HG03175 (cell line): ENCODE data around the gene WBP2.
"Not testable (repeated sequence)": the region's sequence is repeated elsewhere in the genome, so short reads cannot be mapped to it uniquely, and the experiment has no call there.

Source experiments
- ATAC-seq: cut with Tn5 transposase; IDR thresholded peaks from one replicate; pipeline ENCODE4 v1.9.1; 2021; ENCODE audit warnings: mild to moderate bottlenecking, moderate library complexity; ENCODE audit not compliant: unreplicated experiment

The WBP2 gene

DNA sequence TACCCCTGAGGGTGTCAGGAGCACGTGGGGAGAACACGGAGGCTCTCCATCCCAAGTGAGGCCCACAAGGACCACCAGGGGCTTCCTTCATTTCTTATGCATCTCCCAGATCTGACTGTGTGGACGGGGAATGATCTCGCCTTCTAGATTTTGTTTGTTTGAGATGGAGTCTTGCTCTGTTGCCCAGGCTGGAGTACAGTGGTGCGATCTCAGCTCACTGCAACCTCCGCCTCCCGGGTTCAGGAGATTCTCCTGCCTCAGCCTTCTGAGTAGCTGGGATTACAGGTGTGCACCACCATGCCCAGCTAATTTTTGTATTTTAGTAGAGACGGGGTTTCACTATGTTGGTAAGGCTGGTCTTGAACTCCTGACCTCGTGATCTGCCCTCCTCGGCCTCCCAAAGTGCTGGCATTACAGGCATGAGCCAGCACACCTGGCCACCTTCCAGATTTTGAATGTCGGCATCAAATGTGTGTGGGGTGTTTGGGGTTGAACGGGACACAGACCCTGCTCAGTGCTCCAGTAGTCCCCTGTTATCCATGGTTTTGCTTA lies 13.7 kb upstream of the WBP2 start:
- not testable (repeated sequence) for ATAC-seq

DNA sequence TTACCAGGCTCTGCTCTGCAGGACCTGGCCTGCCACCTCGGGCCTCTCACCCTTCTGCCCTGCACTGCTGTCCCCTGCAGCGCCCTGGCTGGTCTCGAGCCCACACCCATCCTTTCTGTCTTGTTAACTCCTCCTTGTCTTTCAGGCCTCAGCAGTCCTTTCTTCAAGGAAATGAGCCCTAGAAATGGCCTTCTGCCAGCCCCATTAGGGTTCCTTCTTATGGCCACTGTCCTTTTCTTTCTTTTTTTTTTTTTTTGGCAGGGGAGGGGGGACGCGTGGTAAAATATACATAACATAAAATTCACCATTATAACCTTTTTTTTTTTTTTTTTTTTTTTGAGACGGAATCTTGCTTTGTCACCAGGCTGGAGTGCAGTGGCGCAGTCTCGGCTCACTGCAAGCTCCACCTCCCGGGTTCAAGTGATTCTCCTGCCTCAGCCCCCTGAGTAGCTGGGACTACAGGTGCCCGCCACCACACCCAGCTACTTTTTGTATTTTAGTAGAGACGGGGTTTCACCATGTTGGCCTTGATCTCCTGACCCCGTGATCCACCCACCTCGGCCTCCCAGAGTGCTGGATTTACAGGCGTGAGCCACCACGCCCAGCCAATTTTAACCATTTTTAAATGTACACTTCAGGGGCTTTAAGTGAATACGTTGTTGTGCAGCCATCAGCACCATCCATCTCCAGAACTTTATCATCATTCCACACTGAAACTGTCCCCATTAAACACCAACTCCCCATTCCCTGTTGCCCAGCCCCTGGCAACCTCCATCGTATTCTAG lies 10.5 kb upstream of the WBP2 start:
- not testable (repeated sequence) for ATAC-seq

DNA sequence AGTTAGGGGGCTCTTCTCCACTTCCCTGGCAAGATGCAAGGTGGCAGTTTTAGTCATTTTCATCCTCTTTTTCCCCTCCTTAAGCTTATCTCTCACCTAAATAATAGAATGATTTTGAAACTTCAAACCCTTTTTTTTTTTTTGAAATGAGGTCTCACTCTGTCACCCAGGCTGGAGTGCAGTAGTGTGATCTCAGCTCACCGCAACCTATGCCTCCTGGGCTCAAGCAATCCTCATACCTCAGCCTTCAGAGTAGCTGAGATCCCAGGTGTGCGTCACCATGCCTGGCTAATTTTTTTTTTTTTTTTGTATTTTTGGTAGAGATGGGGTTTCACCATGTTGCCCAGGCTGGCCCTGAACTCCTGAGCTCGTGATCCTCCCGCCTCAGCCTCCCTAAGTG lies 9.8 kb upstream of the WBP2 start:
- peak; percentile 17 for ATAC-seq

DNA sequence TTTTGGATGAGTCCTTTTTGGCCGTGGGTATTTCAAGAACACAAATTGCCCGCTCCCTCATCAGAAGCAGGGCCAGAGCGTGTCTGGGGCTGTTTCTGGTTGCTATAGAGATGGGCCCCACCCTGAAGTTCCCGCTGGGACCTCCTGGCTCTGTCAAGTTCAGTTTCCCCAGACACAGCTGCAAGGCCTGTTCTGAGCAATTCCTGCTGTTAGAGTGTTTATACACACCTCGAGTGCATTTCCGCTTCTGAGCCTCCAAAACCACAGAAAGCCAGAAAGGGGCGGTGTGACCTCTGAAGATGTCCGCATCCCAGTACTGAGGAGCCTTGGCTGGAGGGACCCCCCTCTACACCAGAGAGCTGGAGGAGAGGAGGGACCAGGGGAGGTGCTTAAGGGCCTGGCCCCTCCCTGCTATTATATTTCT lies 9.3 kb upstream of the WBP2 start:
- peak; percentile 85 for ATAC-seq

DNA sequence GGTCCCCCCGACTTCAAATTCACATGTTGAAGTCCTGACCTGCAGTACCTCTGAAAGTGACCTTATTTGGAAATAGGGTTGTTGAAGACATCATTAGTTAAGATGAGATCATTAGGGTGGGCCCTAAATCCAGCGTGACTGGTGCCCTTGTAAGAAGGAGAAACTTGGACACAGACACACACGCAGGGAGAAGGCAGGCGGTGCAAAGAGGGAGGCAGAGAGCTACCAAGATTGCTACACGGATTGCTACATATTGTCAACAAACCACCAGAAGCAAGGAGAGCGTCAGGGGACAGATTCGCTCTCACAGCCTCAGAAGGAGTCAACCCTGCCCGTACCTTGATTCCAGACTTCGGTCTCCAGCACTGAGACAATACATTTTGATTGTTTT lies 6.8 kb upstream of the WBP2 start:
- no peak for ATAC-seq

DNA sequence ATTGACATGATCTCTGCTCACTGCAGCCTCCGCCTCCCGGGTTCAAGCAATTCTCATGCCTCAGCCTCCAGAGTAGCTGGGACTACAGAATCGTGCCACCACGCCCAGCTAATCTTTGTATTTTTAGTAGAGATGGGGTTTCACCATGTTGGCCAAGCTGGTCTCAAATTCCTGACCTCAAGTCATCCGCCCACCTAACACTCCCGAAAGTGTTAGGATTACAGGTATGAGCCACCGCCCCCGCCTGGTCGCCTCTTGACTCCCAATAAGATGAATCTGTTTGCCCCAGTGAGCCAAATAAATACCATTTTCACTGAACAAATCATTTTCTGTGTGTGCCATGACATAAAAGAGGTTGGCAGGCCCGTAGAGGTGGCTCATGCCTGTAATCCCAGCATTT lies 4.2 kb upstream of the WBP2 start:
- ATAC-seq: not testable (repeated sequence)

DNA sequence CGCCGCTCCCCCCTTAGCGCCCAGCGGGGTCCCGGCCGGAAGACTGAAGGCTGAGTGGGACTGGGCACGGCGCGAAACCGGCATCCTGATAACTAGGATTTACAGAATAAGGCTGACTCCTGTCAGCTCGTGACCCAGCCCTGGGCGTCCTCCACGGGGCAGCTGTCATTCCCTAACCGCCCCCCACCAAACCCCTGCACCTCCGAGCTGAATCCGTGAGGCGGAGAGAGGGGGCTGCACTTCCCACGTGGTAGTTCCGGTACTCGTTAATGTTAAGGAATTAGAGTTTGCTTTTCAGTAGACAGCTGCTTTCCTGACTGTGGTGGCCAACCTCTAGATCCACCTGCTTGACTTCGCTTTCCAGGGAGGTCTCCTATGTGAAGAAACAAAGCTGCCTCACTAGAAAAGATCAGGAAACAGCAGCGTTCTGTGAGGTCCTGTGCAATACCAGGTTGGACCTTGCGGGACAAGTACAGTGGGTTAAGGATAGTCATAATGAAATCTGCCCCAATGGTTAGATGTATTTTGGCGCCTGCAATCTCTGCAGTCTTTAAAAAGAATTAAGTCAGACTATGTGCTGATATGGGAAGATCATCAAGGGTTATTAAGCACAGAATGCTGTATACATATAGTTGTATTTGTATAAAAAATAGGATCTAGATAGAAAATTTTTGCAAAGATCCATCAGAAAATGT lies 1.1 kb upstream of the WBP2 start:
- ATAC-seq: no peak

DNA sequence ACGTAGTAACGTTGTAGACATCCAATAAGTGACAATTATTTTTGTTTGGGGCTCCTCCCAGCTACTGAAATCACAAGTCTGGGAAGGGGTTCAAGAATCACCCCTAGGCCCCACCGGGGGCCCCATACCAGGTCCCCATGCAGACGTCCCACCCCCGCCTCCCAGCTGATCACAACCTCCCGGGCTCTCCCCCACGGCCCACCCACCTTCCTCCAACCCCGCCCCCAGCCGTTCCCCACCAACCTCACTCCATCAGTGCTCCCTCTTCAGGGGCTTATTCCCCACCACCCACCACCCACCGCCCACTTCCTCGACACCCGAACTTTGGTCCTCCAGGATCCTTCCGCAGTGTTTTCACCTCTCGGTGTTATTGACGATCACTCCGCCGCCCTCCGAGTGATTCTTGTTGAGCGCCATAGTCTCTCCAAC lies 240 bp downstream of the WBP2 start:
- ATAC-seq: no peak

DNA sequence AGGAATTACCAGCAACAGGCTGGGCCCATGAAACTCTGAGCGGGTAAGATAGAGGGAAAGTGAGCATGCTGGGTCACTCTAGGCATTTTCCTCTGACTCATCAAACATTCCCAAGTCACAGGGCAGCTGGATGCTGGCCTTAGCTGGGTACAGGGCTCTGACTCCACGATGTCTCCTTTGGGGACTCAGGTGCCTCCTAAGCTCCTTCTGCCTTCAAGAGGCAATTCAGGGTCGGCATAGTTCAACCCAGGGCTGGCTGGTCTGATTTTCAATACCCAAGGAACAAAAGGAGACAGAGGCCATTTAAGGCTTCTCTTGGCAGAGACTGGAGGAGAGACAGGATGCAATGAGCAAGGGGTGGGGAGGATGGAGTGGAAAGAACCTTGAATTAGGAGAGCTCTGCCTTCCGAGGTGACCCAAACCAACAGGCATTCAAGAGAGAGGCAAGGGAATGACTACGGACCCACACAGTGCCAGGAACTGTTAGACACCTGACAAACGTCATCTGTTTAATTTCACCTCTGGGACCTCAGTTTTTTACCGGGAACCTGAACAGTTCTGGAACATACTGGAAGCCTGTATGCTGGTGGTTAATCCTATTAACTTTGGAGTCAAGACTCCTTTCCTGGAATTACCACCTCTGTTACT lies 910 bp downstream of the WBP2 start:
- no peak for ATAC-seq

DNA sequence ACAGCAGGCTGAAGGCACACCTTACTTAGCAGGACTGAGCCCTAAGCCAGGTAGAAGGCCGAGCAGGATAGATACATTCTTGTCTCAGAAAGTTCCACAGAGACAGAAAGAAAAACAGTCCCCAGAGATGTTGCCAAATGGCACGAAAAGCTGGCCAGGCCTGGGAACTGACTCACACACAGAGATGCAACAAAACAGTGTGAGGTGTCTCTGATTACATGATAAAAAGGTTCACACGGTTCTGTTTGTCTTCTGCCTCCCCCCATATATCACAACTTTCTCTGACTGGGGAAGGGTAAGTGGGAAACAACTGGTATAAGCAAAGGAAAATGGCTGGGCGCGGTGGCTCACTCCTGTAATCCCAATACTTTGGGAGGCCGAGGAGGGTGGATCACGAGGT lies 1.7 kb downstream of the WBP2 start:
- no peak for ATAC-seq

DNA sequence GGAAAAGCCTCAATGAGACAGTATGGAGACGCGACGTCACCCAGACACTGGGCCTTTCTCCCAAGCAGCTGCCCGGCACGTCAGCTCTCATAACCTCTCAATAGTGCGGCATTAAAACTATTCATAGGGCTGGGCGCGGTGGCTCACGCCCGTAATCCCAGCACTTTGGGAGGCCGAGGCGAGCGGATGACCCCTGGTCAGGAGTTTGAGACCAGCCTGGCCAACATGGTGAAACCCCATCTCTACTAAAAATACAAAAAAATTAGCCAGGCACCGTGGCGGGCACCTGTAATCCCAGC lies 3.5 kb downstream of the WBP2 start:
- not testable (repeated sequence) for ATAC-seq

DNA sequence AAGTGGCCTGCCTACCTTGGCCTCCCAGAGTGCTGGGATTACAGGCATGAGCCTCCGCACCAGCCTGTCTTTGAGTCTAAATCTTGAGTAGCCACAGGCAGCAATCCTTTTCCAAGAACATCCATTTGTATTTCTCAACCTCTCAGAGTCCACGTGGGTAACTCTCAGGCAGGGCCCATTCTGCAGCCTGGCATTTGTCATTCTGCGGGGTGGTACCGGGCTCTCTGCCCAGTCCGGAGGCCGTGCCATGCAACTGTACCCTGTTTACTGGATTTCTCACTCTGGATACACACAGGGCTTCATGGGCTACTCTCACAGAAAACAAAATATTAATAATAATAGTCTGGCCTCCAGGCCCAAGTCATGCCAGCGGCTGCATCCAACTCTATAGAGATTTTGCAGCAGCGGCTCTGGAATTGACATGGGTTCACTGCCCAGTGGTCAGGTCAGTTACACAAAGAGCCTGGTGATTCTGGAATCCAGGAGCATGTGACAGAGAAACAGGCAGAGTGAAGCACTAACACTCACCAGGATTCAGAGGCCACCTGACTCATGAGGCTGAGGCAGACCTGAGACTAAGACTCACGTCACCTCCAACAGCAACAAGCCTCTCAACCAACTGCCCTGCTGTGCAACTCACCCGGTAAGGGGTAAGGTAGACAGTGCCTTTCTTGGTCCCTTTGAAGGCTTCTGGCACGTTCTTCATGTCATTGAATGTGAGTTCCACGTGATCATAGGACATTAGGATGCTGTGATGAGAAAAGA lies 4.0 kb downstream of the WBP2 start:
- no peak for ATAC-seq

DNA sequence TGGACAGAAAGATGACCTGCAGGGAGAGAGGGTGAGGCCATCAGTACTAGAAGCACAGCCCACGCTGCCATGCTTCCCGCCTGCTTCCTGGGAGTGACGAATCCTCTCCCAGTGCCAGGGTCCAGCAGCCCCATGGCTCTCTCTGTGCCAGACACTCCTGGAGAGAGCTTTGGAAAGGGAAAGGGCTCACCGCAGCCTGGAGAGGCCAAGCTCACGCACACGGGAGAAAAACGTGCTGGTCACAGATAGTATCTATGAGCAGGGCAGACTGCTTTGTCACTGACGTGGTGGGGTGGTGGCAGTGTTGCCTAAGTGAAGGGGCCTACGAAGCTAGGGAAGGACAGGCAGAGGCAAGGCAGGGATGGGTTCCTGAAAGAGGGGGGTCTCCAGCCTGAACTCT lies 5.4 kb downstream of the WBP2 start:
- ATAC-seq: no peak

DNA sequence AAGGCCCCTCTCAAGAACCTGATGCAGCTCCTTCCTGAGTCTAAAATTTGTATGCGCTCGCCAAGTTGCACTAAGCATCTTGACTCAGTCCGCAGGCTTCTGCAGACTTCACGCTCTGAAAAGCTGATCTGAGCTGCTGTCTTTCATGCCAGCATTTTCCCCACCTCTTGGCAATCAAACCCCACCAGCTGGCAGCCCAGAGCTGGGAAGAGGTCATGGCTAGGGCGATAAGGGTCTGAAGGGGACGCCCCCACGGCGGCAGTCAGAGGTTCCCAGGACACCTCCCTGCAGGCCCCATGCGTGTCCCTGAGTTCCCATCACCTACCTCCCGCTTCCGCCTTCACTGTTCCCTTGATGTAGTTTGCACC lies 5.9 kb downstream of the WBP2 start:
- no peak for ATAC-seq

DNA sequence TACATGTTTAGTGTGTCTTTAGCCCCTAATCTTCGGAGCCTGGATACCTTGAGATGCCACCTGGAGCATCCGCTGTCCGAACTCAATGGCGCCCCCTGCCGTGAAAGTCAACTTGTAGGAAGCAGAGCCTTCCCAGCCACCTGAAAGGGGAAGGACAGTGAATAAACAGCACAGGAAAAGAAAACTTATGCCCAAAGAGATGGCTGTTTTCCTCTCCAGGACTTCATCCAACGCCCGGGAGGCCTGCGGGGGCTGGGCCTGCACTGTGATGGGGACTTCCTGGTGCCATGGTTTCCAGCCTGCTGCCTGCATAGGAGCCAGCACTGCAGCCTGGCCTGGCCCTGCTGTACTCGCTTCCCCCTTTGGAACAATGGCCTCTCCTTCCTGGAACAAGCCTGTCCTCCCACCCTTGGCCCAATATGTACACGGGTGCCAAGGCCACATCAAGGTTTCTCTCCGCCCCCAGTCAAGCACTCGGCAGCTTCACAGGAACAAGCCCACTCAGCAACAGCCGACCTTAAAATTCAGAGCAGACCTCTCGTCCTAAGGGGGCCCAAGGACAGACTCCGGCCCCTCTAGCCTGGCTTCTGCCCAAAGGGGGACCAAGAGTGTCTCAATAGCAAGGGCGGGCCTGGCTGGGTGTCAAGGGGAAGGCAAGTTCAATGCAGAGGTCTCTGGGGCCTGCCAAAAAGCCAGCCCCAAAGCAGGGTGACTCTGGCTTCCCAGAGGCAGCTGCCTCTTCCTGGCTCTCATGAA lies 6.4 kb downstream of the WBP2 start:
- ATAC-seq: no peak

DNA sequence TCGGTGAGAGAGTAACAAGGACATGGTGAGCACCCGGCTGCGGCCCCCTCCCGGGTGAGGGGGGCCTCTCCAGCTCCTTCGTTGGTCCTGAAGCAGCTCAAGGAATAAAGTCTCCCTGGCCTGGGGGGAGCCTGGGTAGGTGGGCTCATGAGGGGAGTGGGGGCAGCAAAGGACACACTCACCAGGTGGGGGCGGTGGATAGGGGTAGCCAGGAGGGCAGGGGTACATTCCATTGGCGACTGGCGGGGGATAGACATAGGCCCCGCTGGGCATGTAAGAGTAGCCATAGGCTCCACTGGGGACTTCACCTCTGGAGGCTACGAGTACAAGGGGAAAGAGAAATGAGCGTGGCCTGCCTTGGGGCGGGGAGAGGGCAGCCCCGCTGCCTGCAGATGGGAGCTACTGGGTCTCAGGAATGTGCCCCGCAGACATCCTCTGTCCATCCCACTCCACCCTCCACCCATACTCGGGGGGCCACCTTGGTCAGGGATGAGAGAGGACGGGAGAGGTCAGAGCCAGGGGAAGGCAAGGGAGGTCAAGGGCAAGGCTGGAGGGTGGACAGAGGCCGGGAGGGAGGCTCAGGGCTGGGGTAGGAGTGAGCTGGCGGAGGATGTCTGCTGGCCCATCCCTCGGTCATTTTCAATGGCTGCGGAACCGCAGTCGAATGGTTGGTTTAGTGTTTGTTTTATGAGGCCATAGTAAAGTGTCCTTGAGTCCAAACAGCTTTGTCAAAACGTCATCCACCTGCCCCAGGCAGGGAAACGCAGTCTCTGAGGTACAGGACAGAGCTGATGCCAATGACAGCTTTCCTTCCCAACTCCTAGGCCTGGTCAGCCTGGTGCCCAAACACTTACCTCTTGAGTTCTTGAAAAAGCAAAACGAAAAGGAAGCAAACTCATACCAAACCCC lies 7.3 kb downstream of the WBP2 start:
- ATAC-seq: no peak

DNA sequence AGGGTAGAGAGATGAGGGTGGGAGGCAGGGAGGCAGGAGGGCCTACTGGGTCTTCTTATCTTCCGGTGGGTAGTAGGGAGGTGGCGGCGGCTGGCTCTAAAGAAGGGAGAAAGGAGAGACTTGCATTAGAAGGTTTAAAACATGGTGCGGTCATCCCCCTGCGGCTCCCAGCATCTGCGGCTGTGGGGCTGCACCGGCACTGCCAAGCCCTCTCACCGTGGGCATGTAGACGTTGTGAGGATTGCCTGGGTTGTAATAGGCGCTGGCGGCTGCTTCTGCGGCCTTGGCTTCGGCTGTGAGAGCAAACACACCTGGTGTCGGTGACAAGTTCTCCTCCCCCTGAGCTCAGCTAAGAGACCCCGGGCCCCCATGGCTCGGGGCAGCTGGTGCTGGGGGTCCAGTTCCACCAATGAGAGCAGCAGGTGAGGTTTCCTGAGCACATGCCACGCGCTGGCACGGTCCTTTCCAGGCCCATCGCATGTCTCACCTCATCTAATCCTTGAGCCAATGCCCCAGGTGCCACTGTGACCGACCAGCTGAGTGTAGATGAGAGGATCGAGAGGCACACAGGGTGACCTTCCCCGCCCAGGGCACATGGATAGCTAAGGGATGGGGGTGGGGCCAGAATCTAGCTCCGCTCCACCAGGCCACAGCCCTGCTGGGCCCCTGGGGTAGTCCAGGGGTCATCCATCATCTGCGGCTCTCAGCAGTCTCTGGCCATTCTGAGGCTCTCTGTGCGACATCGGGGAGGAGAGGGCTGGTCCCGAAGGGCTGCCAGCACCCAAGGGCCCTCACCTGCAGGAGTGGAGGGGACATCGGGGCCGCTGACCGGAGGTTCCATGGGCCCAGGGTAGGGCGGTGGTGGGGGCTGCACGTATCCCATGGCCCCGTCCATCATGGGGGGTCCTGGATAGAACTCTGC lies 8.2 kb downstream of the WBP2 start:
- ATAC-seq: no peak

DNA sequence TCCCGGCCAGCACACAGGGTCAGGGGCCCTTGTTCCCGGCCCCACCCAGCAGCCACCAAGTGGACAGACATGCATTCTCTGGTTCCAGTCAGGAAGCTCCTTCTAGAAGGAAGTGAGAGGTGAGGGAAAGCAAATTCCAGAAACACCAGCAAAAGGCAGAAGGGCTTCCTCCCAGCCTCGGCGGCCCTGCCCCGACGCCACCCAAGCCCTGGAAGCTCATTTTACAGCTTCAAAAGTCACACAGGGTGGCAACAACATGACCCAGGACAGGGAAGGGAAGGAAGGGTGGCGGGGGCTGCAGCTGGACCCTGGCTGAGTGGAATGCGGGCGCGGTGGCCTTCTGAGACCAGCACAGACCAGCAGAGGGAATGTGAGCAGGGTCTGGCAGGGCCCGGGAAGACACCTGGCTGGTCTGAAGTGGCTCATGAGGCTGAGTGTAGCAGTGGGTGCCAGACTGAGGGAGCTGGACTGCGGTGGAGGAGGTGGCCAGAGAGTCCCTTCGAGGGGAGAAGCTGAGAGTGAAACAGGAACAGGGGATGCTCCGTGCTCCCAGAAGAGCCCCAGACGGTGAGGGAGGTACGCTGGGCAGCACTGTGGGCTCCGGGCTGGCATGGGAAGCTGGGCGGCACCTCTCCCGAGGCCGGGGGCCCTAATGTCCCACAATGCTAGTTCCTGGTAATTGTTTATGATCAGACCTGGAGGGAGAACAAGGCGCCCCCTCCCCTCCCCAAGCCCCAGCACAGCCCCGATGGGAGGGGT lies 9.0 kb downstream of the WBP2 start:
- ATAC-seq: no peak
